HL-60 (cell line): ENCODE measurements around the gene RUSF1.

ENCODE experiments used
- GABPA ChIP-seq: IDR thresholded peaks from 2 replicates; pipeline ENCODE4 v1.6.1; 2012; ENCODE audit warnings: low read depth
- POLR2AphosphoS5 ChIP-seq: IDR thresholded peaks from 2 replicates; pipeline ENCODE4 v1.6.1; 2012; ENCODE audit warnings: low read depth
- REST ChIP-seq: IDR thresholded peaks from 2 replicates; pipeline ENCODE4 v1.6.1; 2012; ENCODE audit warnings: low read depth; ENCODE audit not compliant: insufficient replicate concordance
- SPI1 ChIP-seq: IDR thresholded peaks from 2 replicates; pipeline ENCODE4 v1.6.1; 2012; ENCODE audit warnings: low read depth, mild to moderate bottlenecking, borderline replicate concordance
- TF ChIP-seq, protein P1 (sequence below): IDR thresholded peaks from one replicate; pipeline ENCODE4 v1.5.1; 2011; ENCODE audit warnings: low read length, control low read depth, inconsistent platforms; ENCODE audit not compliant: insufficient read depth

- TF ChIP-seq POLR2AphosphoS5 (no peak), GABPA (no peak), SPI1 (no peak), REST (no peak)
- TF ChIP-seq, protein P1, sequence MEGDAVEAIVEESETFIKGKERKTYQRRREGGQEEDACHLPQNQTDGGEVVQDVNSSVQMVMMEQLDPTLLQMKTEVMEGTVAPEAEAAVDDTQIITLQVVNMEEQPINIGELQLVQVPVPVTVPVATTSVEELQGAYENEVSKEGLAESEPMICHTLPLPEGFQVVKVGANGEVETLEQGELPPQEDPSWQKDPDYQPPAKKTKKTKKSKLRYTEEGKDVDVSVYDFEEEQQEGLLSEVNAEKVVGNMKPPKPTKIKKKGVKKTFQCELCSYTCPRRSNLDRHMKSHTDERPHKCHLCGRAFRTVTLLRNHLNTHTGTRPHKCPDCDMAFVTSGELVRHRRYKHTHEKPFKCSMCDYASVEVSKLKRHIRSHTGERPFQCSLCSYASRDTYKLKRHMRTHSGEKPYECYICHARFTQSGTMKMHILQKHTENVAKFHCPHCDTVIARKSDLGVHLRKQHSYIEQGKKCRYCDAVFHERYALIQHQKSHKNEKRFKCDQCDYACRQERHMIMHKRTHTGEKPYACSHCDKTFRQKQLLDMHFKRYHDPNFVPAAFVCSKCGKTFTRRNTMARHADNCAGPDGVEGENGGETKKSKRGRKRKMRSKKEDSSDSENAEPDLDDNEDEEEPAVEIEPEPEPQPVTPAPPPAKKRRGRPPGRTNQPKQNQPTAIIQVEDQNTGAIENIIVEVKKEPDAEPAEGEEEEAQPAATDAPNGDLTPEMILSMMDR: no peak
Observed at GRCh38 chr16:31519759-31520431, 11.7 kb upstream of the RUSF1 start.
